GM12872 (cell line): ENCODE data around the gene BCR.

Experiments used
- CTCF ChIP-seq: IDR thresholded peaks from 3 replicates; pipeline ENCODE4 v1.5.1; 2011; ENCODE audit warnings: low read depth, mild to moderate bottlenecking, low read length, moderate library complexity; ENCODE audit not compliant: insufficient read depth

BCR gene

GRCh38 chr22:23187211-23187610 is 6.9 kb downstream of the BCR start:
- TF ChIP-seq CTCF: no peak

DNA sequence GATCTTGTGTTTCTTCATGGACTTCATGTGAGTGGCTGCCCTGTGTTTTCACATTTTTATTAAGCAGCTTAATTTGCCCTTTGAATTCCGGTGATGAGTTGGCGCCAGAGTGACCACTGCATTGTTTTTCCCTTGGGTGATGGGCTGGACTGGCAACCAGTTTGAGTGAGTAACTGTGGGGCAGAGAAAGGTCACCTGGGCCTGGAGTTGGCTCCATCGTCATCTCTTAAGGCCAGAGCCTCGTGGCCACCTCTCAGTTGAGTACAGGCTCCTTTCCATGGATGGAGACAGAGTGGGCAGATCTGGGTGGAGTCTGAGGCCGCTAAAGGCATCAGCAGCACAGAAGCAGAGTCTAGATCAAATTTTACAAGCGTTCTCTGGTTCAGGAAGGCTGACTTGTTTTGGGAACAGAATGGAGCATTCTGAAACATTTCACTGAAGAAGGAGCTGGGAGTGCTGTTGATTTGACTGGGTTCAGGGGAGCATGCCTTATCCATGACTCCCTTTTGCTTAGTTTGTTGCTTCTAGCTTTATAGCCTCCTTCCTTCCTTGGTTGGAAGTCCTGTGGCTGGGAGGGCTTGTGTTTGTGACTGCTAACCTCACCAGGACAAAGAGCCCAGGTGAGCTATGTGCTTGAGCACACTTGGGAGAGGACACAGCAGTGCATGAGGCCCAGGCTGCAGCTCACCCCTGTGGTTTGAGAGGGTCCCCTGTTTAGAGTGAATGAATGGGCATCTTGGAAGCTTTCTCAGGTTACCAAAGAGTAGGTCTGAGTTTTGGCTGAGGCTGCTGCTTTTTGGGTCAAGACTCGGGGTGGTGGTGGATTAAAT is 7.8 kb downstream of the BCR start:
- no peak for TF ChIP-seq CTCF

- TF ChIP-seq CTCF: no peak
Observed at GRCh38 chr22:23190526-23190925, 10.2 kb downstream of the BCR start.

DNA sequence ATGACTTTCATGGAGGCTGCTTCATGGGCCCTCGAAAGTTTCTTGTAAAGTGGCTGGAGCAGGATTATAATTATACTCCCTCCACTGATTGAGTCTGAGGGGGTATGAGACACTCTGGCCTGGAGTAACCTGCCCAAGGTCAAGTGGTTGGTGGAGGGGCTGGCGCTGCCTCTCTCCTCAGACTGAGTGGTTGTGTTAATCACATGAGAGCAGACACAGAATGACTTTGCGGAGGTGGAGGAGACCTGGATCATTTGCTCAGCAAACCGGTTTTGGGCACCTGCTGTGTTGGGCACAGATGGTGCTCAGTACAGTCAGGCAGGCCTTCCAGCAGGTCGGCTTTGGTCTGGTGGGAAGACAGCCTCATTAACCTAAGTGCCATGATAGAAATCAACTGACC is 11.8 kb downstream of the BCR start:
- no peak for TF ChIP-seq CTCF

DNA sequence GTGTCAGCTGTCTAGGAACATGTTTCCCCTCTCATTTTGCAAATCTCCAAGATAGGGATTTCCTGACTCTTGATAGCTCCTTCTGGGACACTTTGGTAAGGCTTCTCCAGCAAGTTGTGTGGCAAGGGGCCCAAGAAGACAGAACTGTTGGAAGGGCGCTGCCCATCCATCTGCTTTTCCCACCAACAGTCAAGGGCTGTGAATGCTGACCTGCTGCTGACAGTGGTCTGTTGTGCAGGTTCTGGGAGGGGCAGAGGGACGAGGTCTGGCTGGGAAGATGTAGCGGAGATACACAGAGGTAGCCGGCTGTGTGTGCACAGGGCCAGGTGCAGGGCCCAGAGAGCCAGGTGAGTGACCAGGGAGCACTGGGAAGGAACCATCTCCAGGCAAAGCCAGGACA is 12.2 kb downstream of the BCR start:
- TF ChIP-seq CTCF: no peak

DNA sequence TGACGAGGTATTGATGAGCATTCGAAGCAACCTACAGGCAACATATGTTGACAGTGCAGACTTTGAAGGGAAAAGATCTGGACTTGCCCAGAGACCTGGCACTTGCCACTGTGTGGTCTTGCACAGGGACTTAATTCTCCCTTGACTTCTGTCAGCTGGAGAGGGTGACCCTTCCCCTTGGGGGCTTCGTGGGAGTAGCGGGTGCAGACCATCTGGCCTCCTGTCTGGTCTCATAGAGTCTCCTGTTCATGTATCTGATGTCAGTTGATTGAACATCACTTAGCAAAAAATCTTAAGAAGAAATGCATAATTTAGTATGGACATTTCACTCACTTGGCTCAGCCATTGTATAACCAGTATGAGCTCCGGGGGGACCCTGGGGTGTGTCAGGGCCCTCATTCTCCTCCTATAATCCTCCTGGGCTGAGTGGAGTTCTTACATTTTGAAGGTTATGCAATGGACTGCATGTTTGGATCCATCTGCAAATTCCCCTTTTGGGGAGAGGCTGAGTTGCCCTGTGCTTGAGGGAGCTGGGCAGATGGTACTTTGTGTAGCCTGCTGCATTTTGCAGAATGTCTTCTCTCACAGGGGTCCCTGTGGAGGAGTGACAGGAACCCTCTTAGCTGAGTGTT is 13.0 kb downstream of the BCR start:
- TF ChIP-seq CTCF: no peak

DNA sequence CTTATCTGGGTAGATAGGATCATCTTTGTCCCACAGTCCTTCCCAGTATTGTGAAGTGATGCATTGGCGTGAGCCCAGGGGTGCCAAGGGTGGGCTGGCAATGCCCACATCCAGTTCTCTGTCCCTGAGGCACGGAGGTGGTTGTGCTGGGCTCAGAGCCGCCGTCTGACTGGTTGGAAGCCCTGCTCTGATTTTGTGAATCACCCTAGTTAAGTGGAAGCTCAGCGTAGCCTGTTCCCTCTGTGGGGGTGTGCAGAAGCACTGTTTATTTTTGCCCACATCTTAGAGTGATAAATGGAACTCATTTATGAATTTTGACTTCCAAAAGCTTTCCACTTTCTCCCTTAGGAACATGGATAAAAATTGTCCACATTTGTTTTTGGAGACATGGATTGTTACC is 13.6 kb downstream of the BCR start:
- no peak for TF ChIP-seq CTCF
